WTC11 (cell line): ENCODE measurements around the gene ERGIC3. TPM values are rescaled to one million over a fixed set of nuclear protein-coding genes. Genes with fewer than 3 reads are reported as not detected.

Source experiments
- ATAC-seq: fragments of 200-7000 bp; cut with Tn5 transposase; 2 replicates; pipeline ENCODE4 v1.10.0; 2021; ENCODE audit warnings: mild to moderate bottlenecking, moderate library complexity
- CTCF ChIA-PET: fragments of 300-600 bp; sonication (Branson Sonifier 250); formaldehyde crosslinking; loops from one replicate; lab custom pipeline; 2021; ENCODE audit warnings: antibody characterized with exemption; lab: Charles Lee
- POLR2A ChIA-PET: fragments of 350-600 bp; sonication (Branson Sonifier 250); formaldehyde crosslinking; loops from one replicate; lab custom pipeline; 2021; ENCODE audit warnings: antibody characterized with exemption; lab: Charles Lee
- DNase-seq: peaks from one replicate; pipeline ENCODE4 v3.0.0; 2021; ENCODE audit warnings: low spot score
- H3K27ac Mint-ChIP-seq: 2 replicates; pipeline ENCODE4 v1.8.0; 2021; ENCODE audit warnings: mixed read lengths
- H3K27me3 Mint-ChIP-seq: 2 replicates; pipeline ENCODE4 v1.8.0; 2021; ENCODE audit warnings: low read depth, mild to moderate bottlenecking, moderate library complexity, mixed read lengths
- H3K36me3 Mint-ChIP-seq: 2 replicates; pipeline ENCODE4 v1.8.0; 2021; ENCODE audit warnings: mixed read lengths
- H3K4me1 Mint-ChIP-seq: 2 replicates; pipeline ENCODE4 v1.8.0; 2022; ENCODE audit warnings: mixed read lengths
- H3K4me3 Mint-ChIP-seq: 2 replicates; pipeline ENCODE4 v1.8.0; 2021; ENCODE audit warnings: mild to moderate bottlenecking, moderate library complexity, mixed read lengths
- H3K9me3 Mint-ChIP-seq: 2 replicates; pipeline ENCODE4 v1.8.0; 2021; ENCODE audit warnings: mixed read lengths
- AR ChIP-seq: fragments of 250-450 bp; sonication (Bioruptor Pico); IDR thresholded peaks from 2 replicates; pipeline ENCODE4 v1.9.0; 2021; ENCODE audit warnings: mild to moderate bottlenecking
- ATF2 ChIP-seq: sonication (generic); formaldehyde crosslinking; IDR thresholded peaks from 2 replicates; pipeline ENCODE4 v1.8.1; 2022; ENCODE audit warnings: low read depth, missing genetic modification reagents, borderline replicate concordance
- CBFB ChIP-seq: sonication (generic); formaldehyde crosslinking; IDR thresholded peaks from 2 replicates; pipeline ENCODE4 v1.8.1; 2022; ENCODE audit warnings: mild to moderate bottlenecking, low read depth, missing genetic modification reagents
- CTCF ChIP-seq: fragments of 200-600 bp; IDR thresholded peaks from 2 replicates; pipeline ENCODE4 v1.8.0; 2022; ENCODE audit warnings: antibody characterized with exemption
- E2F5 ChIP-seq: sonication (generic); formaldehyde crosslinking; IDR thresholded peaks from 2 replicates; pipeline ENCODE4 v1.8.1; 2022; ENCODE audit warnings: mild to moderate bottlenecking, moderate library complexity, missing genetic modification reagents
- FOXJ3 ChIP-seq: sonication (generic); formaldehyde crosslinking; IDR thresholded peaks from 2 replicates; pipeline ENCODE4 v1.9.0; 2021; ENCODE audit warnings: missing genetic modification reagents, mild to moderate bottlenecking, borderline replicate concordance
- HMGA2 ChIP-seq: fragments of 250-450 bp; sonication (Bioruptor Pico); IDR thresholded peaks from 2 replicates; pipeline ENCODE4 v1.4.0; 2021; ENCODE audit warnings: mild to moderate bottlenecking, moderate library complexity
- IRF1 ChIP-seq: sonication (generic); formaldehyde crosslinking; IDR thresholded peaks from 2 replicates; pipeline ENCODE4 v1.8.0; 2023; ENCODE audit warnings: missing genetic modification reagents
- MXD4 ChIP-seq: fragments of 250-450 bp; sonication (Bioruptor Pico); IDR thresholded peaks from 2 replicates; pipeline ENCODE4 v1.8.0; 2021; ENCODE audit warnings: mild to moderate bottlenecking, moderate library complexity, borderline replicate concordance
- NR2C2 ChIP-seq: sonication (generic); formaldehyde crosslinking; IDR thresholded peaks from 2 replicates; pipeline ENCODE4 v1.8.0; 2022; ENCODE audit warnings: mild to moderate bottlenecking, missing genetic modification reagents
- OVOL2 ChIP-seq: fragments of 250-450 bp; sonication (Bioruptor Pico); IDR thresholded peaks from 2 replicates; pipeline ENCODE4 v1.9.0; 2021; ENCODE audit warnings: mild to moderate bottlenecking, borderline replicate concordance
- RELA ChIP-seq: sonication (generic); formaldehyde crosslinking; IDR thresholded peaks from 2 replicates; pipeline ENCODE4 v1.8.1; 2022; ENCODE audit warnings: missing genetic modification reagents, mild to moderate bottlenecking, borderline replicate concordance
- STAT6 ChIP-seq: sonication (generic); formaldehyde crosslinking; conservative IDR thresholded peaks from 2 replicates; pipeline ENCODE4 v1.8.1; 2023; ENCODE audit warnings: mild to moderate bottlenecking, low read depth, missing genetic modification reagents, moderate library complexity
- TEAD1 ChIP-seq: sonication (generic); formaldehyde crosslinking; IDR thresholded peaks from 2 replicates; pipeline ENCODE4 v1.8.0; 2022; ENCODE audit warnings: mild to moderate bottlenecking, missing genetic modification reagents
- ZBTB21 ChIP-seq: sonication (generic); formaldehyde crosslinking; IDR thresholded peaks from 2 replicates; pipeline ENCODE4 v1.8.1; 2023; ENCODE audit warnings: mild to moderate bottlenecking, missing genetic modification reagents, borderline replicate concordance
- ZBTB43 ChIP-seq: sonication (generic); formaldehyde crosslinking; IDR thresholded peaks from 2 replicates; pipeline ENCODE4 v1.8.1; 2023; ENCODE audit warnings: mild to moderate bottlenecking, missing genetic modification reagents
- ZNF219 ChIP-seq: sonication (generic); formaldehyde crosslinking; IDR thresholded peaks from 2 replicates; pipeline ENCODE4 v1.8.0; 2023; ENCODE audit warnings: missing genetic modification reagents, mild to moderate bottlenecking, borderline replicate concordance
- ZNF317 ChIP-seq: sonication (generic); formaldehyde crosslinking; IDR thresholded peaks from 2 replicates; pipeline ENCODE4 v1.8.1; 2023; ENCODE audit warnings: low read depth, mild to moderate bottlenecking, moderate library complexity, missing genetic modification reagents, borderline replicate concordance
- total RNA-seq: library from RNA; stranded (reverse); gene quantifications from 3 replicates; pipeline ENCODE4 v1.2.3, GENCODE V29; 2021

ERGIC3 gene
- total RNA-seq, 1 experiment from 2014 or later = 168 TPM

- POLR2A ChIA-PET = interaction anchor here (0.5 kb wide), 1 partner anchor 119 kb away, joined by 3 read pairs; no protein-coding TSS in a partner anchor
- ATAC-seq = peak; percentile 95
- Mint-ChIP-seq H3K27ac (no peak overlapping the region; the same call in 1 of the 2 replicates), H3K27me3 (peaks cover 8% of the 10 kb centered on the region), H3K36me3 (peaks cover 3% of the 10 kb centered on the region; the same call in 1 of the 2 replicates), H3K4me1 (no peaks in the 10 kb centered on the region), H3K9me3 (peaks cover 6% of the 10 kb centered on the region), H3K4me3 (no peak overlapping the region)
- TF ChIP-seq OVOL2 (no peak), RELA (CRISPR knock-in tag) (no peak), ZBTB43 (no peak), ZNF317 (CRISPR knock-in tag) (no peak), E2F5 (CRISPR knock-in tag) (no peak)
- CTCF ChIA-PET = interaction anchor here (0.6 to 2.1 kb wide), 12 partner anchors 10 to 422 kb away, joined by 3 to 12 read pairs (median 4); partner anchors contain the start of genes NFS1, ROMO1 and SPAG4
- DNase-seq = peak; percentile 44
These were observed 26.8 kb downstream of the ERGIC3 start for GRCh38 chr20:35568645-35569044.

- ATAC-seq (no peak), DNase-seq (no peak)
- ChIA-PET CTCF (interaction anchor here (1.5 kb wide), 1 partner anchor 33 kb away, joined by 7 read pairs; no protein-coding TSS in a partner anchor), POLR2A (no interaction called here)
- H3K9me3 Mint-ChIP-seq = peaks cover 9% of the 10 kb centered on the region
- peaks cover 7% of the 10 kb centered on the region; the same call in 1 of the 2 replicates for H3K36me3 Mint-ChIP-seq
- H3K4me3 Mint-ChIP-seq = no peak overlapping the region
- H3K27me3 Mint-ChIP-seq = peaks cover 11% of the 10 kb centered on the region
- TF ChIP-seq MXD4 (CRISPR knock-in tag) = no peak
- no peak for TF ChIP-seq AR (CRISPR knock-in tag)
- TF ChIP-seq CTCF = no peak
- TF ChIP-seq NR2C2 = no peak
- TF ChIP-seq TEAD1 = no peak
- TF ChIP-seq IRF1 = no peak
- TF ChIP-seq FOXJ3 (CRISPR knock-in tag) = no peak
- no peak for TF ChIP-seq ZNF219 (CRISPR knock-in tag)
- no peak overlapping the region for H3K27ac Mint-ChIP-seq
- H3K4me1 Mint-ChIP-seq = no peaks in the 10 kb centered on the region
These were observed 29.7 kb downstream of the ERGIC3 start for GRCh38 chr20:35571555-35571954.

- H3K4me1 Mint-ChIP-seq = no peaks in the 10 kb centered on the region
- ATAC-seq (no peak), DNase-seq (no peak)
- no peak overlapping the region for H3K27ac Mint-ChIP-seq
- H3K27me3 Mint-ChIP-seq = peaks cover 12% of the 10 kb centered on the region
- POLR2A ChIA-PET = no interaction called here
- no peak overlapping the region for H3K4me3 Mint-ChIP-seq
- peaks cover 9% of the 10 kb centered on the region for H3K9me3 Mint-ChIP-seq
- CTCF ChIA-PET = interaction anchor here (1.1 kb wide), 1 partner anchor 12 kb away, joined by 5 read pairs; no protein-coding TSS in a partner anchor
- H3K36me3 Mint-ChIP-seq = peaks cover 7% of the 10 kb centered on the region; the same call in 1 of the 2 replicates
- TF ChIP-seq CBFB (CRISPR knock-in tag) (no peak), HMGA2 (CRISPR knock-in tag) (no peak), ZBTB21 (no peak), ATF2 (CRISPR knock-in tag) (no peak), STAT6 (no peak)
These were observed 31.0 kb downstream of the ERGIC3 start for GRCh38 chr20:35572838-35573237.
